Smooth muscle cell (in vitro differentiated cells): ENCODE data around the gene PHOSPHO1. TPM values are rescaled to one million over a fixed set of nuclear protein-coding genes. Genes with fewer than 3 reads are reported as not detected.

Source experiments
- DNase-seq: peaks from one replicate; lab custom pipeline; 2025; ENCODE audit not compliant: unreplicated experiment; lab: John Stamatoyannopoulos, UW
- H2AFZ ChIP-seq: fragments of 200-600 bp; sonication (generic); 2 replicates; pipeline ENCODE4 v1.6.0; 2016; ENCODE audit warnings: antibody characterized with exemption, low read depth, mild to moderate bottlenecking
- H3F3A ChIP-seq: fragments of 200-600 bp; sonication (generic); 2 replicates; pipeline ENCODE4 v1.6.0; 2017; ENCODE audit warnings: antibody characterized with exemption, low read depth
- H3K27ac ChIP-seq: fragments of 200-600 bp; sonication (generic); 2 replicates; pipeline ENCODE4 v1.5.1; 2016; ENCODE audit warnings: low read depth, mild to moderate bottlenecking
- H3K27me3 ChIP-seq: fragments of 200-600 bp; sonication (generic); 2 replicates; pipeline ENCODE4 v1.6.1; 2016; ENCODE audit warnings: low read depth, mild to moderate bottlenecking
- H3K36me3 ChIP-seq: fragments of 200-600 bp; sonication (generic); 2 replicates; pipeline ENCODE4 v1.5.1; 2016; ENCODE audit warnings: low read depth
- H3K4me1 ChIP-seq: fragments of 200-600 bp; sonication (generic); 2 replicates; pipeline ENCODE4 v1.5.1; 2016; ENCODE audit warnings: low read depth
- H3K4me2 ChIP-seq: fragments of 200-600 bp; sonication (generic); 2 replicates; pipeline ENCODE4 v1.6.0; 2016; ENCODE audit warnings: mild to moderate bottlenecking
- H3K4me3 ChIP-seq: fragments of 200-600 bp; sonication (generic); 2 replicates; pipeline ENCODE4 v1.5.1; 2016; ENCODE audit warnings: mild to moderate bottlenecking
- H3K79me2 ChIP-seq: fragments of 200-600 bp; sonication (generic); 2 replicates; pipeline ENCODE4 v1.6.0; 2016; ENCODE audit warnings: low read depth, mild to moderate bottlenecking
- H3K9ac ChIP-seq: fragments of 200-600 bp; sonication (generic); 2 replicates; pipeline ENCODE4 v1.6.0; 2016; ENCODE audit warnings: low read depth
- H3K9me3 ChIP-seq: fragments of 200-600 bp; sonication (generic); replicated peaks from 2 replicates; pipeline ENCODE4 v1.5.1; 2016; ENCODE audit warnings: low read depth
- H4K20me1 ChIP-seq: fragments of 200-600 bp; sonication (generic); 2 replicates; pipeline ENCODE4 v1.6.0; 2016; ENCODE audit warnings: low read depth
- WGBS: methylation state at CpG from one replicate; pipeline ENCODE4 v1.1.7; 2016; ENCODE audit warnings: low lambda C conversion rate; 5-methylcytosine and 5-hydroxymethylcytosine counted together
- polyA plus RNA-seq: library from polyadenylated mRNA; unstranded; fragments of >200 nt; fragmentation: Nextera tagmentation; extraction: Ambion mirVana; gene quantifications from 2 replicates; pipeline ENCODE4 v1.2.1, GENCODE V29; 2016
- total RNA-seq: library from RNA; depleted of rRNA; stranded (reverse); fragments of >200 nt; gene quantifications from 2 replicates; pipeline ENCODE4 v1.2.3, GENCODE V29; 2014
- TF ChIP-seq, protein P1 (sequence below): fragments of 200-600 bp; sonication (generic); IDR thresholded peaks from 2 replicates; pipeline ENCODE4 v1.5.1; 2017; ENCODE audit warnings: borderline replicate concordance, mild to moderate bottlenecking, antibody characterized with exemption; ENCODE audit not compliant: insufficient read depth, poor library complexity, severe bottlenecking

Gene PHOSPHO1
- total and polyA plus RNA-seq, 2 experiments from 2014 or later = 3.0 to 4.2 TPM

DNA sequence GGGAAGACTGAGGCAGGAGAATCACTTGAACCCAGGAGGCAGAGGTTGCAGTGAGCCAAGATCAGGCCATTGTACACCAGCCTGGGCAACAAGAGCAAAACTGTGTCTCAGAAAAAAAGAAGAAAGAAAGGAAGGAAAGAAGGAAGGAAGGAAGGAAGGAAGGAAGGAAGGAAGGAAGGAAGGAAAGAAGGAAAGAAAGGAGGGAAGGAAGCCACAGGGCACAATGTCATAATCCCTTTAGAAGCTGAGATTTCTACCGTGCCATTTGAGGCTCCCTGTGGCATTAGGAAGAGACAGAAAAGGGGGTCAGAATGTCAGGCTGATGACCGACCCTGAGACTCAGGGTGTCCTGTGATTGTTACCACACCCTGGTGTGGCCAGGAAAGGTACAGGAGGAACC is 26.8 kb downstream of the PHOSPHO1 start:
- Histone ChIP-seq H3K27ac (no peak overlapping the region), H3K4me2 (no peak overlapping the region), H4K20me1 (no peaks in the 10 kb centered on the region), H2AFZ (no peak overlapping the region), H3K27me3 (no peaks in the 10 kb centered on the region), H3K4me1 (no peaks in the 10 kb centered on the region), H3F3A (no peaks in the 10 kb centered on the region), H3K9ac (no peak overlapping the region), H3K9me3 (no peaks in the 10 kb centered on the region), H3K4me3 (no peak overlapping the region), H3K79me2 (no peaks in the 10 kb centered on the region), H3K36me3 (no peaks in the 10 kb centered on the region)
- 93% methylated on average over 2 of the region's 2 CpGs for WGBS
- no peak for DNase-seq
- TF ChIP-seq, protein P1, sequence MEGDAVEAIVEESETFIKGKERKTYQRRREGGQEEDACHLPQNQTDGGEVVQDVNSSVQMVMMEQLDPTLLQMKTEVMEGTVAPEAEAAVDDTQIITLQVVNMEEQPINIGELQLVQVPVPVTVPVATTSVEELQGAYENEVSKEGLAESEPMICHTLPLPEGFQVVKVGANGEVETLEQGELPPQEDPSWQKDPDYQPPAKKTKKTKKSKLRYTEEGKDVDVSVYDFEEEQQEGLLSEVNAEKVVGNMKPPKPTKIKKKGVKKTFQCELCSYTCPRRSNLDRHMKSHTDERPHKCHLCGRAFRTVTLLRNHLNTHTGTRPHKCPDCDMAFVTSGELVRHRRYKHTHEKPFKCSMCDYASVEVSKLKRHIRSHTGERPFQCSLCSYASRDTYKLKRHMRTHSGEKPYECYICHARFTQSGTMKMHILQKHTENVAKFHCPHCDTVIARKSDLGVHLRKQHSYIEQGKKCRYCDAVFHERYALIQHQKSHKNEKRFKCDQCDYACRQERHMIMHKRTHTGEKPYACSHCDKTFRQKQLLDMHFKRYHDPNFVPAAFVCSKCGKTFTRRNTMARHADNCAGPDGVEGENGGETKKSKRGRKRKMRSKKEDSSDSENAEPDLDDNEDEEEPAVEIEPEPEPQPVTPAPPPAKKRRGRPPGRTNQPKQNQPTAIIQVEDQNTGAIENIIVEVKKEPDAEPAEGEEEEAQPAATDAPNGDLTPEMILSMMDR = no peak

DNA sequence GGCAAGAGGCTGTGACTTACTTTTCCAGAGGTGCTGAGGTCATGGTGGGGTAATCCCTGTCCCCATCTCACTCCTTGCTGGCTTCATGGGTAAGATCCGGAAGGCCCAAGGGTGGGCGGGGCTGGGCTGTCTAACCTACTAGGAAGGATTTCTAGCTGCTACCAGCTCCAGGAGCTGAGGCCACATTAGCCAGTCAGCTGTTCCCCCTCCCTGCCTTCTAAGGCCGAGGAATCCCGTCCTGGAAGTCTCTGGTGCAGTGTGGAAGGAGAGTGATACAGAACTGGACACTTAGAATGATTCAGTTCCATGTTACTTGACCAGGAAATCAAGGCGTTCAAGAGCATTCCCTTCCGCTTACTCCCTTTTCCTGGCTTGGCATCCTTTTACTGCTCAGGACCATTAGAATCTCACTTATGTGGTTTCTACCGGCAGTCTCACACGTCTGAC is 29.1 kb downstream of the PHOSPHO1 start:
- Histone ChIP-seq H3K27me3 (no peaks in the 10 kb centered on the region), H3K27ac (no peak overlapping the region), H3K4me1 (no peaks in the 10 kb centered on the region), H4K20me1 (no peaks in the 10 kb centered on the region), H3F3A (no peaks in the 10 kb centered on the region), H3K9me3 (no peaks in the 10 kb centered on the region), H3K9ac (no peak overlapping the region), H3K79me2 (no peaks in the 10 kb centered on the region), H3K4me3 (no peak overlapping the region), H3K36me3 (no peaks in the 10 kb centered on the region), H3K4me2 (no peak overlapping the region), H2AFZ (no peak overlapping the region)
- 61% methylated on average over 8 of the region's 8 CpGs for WGBS
- no peak for DNase-seq
- TF ChIP-seq, protein P1 = no peak

DNA sequence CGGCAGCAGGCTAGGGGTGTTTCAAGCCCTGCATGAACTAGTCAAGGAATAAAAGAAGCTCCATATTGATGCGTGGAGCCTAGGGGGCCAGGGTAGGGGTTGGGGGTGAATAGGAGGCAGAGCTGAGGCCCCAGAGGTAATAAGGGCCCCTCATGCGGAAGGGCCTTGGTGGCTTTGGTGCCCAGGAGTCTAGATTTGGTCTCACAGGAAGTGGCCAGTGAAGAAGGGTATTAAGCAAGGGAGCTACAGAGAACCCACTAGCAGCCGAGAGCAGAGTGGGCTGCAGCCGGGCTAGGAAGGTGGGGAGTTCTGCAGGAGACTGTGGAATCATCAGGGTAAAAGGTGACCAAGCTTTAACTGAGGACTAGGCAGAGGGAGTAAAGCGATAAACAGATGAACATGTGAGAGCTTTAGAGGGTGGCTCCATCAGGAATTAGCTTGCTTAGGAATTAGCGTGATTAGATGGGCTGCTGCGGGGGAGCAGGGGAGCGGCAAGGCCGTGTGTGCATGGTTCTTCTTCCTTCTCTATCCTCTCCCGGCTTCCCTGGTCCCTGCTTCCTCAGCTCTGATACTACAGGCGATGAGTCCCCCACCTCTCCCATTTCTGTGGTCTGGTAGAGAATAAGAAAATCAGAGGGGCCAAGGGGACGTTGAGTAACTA is 30.0 kb downstream of the PHOSPHO1 start:
- no peaks in the 10 kb centered on the region for H3K36me3 ChIP-seq
- H3K27me3 ChIP-seq = no peaks in the 10 kb centered on the region
- TF ChIP-seq, protein P1 = no peak
- H3K4me1 ChIP-seq = no peaks in the 10 kb centered on the region
- H3K4me2 ChIP-seq = no peak overlapping the region
- WGBS = 90% methylated on average over 13 of the region's 13 CpGs
- H3K9me3 ChIP-seq = no peaks in the 10 kb centered on the region
- H3K27ac ChIP-seq = no peak overlapping the region
- DNase-seq = no peak
- H2AFZ ChIP-seq = no peak overlapping the region
- no peak overlapping the region for H3K9ac ChIP-seq
- H3K79me2 ChIP-seq = no peaks in the 10 kb centered on the region
- no peak overlapping the region for H3K4me3 ChIP-seq
- no peaks in the 10 kb centered on the region for H4K20me1 ChIP-seq
- H3F3A ChIP-seq = no peaks in the 10 kb centered on the region

DNA sequence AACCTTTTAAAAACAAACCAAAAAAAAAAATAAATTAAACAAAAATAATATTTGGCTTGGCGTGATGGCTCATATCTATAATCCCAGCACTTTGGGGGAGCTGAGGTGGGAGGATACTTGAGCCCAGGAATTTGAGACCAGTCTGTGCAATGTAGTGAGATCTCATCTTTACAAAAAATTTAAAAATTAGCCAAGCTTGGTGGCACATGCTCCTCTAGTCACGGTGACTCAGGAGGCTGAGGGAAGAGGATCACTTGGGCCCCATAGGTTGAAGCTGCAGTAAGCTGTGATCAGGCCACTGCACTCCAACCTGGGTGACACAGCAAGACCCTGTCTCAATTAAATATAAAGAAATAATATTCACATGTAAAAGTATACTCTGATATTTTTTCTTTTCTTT is 32.4 kb downstream of the PHOSPHO1 start:
- DNase-seq = no peak
- H3F3A ChIP-seq = peaks cover 8% of the 10 kb centered on the region
- H3K4me1 ChIP-seq = no peaks in the 10 kb centered on the region
- H4K20me1 ChIP-seq = no peaks in the 10 kb centered on the region
- WGBS = 97% methylated on average over 2 of the region's 2 CpGs
- H2AFZ ChIP-seq = no peak overlapping the region
- no peak overlapping the region for H3K9ac ChIP-seq
- TF ChIP-seq, protein P1 = no peak
- no peak overlapping the region for H3K4me3 ChIP-seq
- no peaks in the 10 kb centered on the region for H3K79me2 ChIP-seq
- H3K9me3 ChIP-seq = no peaks in the 10 kb centered on the region
- H3K27me3 ChIP-seq = no peaks in the 10 kb centered on the region
- no peaks in the 10 kb centered on the region for H3K36me3 ChIP-seq
- no peak overlapping the region for H3K27ac ChIP-seq
- no peak overlapping the region for H3K4me2 ChIP-seq
